ENCODE results near the gene CMTM5.

DNA sequence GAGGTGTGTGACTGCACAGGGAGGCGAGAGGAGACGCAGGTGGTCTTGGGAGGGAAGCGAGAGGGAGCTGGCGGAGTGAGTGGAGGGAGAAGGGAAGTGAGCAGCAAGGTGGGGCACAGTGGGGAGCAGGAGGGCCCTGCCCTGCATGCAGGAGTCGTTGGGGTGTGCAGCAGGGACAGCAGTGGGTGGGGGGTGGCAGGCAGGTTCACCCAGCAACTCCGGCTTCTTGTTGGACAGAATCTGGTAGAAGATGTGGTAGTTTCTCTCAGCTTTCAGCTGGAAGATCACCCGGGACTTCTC lies 26.2 kb downstream of the CMTM5 start:
- TF ChIP-seq, protein P1, sequence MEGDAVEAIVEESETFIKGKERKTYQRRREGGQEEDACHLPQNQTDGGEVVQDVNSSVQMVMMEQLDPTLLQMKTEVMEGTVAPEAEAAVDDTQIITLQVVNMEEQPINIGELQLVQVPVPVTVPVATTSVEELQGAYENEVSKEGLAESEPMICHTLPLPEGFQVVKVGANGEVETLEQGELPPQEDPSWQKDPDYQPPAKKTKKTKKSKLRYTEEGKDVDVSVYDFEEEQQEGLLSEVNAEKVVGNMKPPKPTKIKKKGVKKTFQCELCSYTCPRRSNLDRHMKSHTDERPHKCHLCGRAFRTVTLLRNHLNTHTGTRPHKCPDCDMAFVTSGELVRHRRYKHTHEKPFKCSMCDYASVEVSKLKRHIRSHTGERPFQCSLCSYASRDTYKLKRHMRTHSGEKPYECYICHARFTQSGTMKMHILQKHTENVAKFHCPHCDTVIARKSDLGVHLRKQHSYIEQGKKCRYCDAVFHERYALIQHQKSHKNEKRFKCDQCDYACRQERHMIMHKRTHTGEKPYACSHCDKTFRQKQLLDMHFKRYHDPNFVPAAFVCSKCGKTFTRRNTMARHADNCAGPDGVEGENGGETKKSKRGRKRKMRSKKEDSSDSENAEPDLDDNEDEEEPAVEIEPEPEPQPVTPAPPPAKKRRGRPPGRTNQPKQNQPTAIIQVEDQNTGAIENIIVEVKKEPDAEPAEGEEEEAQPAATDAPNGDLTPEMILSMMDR (IDR thresholded peaks at IDR 0.05; ENCODE audit: extremely low read depth in 1 of 2, insufficient read depth in 1 of 2, low read depth in 1 of 2, low read length in 2 of 2): no peak
- TF ChIP-seq POLR2A (IDR thresholded peaks at IDR 0.05; ENCODE audit: low read depth, low read length): no peak
- no peak for TF ChIP-seq POLR2AphosphoS5 (IDR thresholded peaks at IDR 0.05; ENCODE audit: insufficient read depth, low read depth, low read length)
- TF ChIP-seq EZH2 (IDR thresholded peaks at IDR 0.05; ENCODE audit: borderline replicate concordance, low read depth, low read length, severe bottlenecking): no peak
